GM19395 (cell line): ENCODE results near the gene METTL8.
"Not testable (repeated sequence)": the region's sequence is repeated elsewhere in the genome, so short reads cannot be mapped to it uniquely, and the experiment has no call there.

Experiments
- ATAC-seq: cut with Tn5 transposase; IDR thresholded peaks from one replicate; pipeline ENCODE4 v1.9.1; 2021; ENCODE audit warnings: mild to moderate bottlenecking, moderate library complexity; ENCODE audit not compliant: unreplicated experiment

METTL8 gene

DNA sequence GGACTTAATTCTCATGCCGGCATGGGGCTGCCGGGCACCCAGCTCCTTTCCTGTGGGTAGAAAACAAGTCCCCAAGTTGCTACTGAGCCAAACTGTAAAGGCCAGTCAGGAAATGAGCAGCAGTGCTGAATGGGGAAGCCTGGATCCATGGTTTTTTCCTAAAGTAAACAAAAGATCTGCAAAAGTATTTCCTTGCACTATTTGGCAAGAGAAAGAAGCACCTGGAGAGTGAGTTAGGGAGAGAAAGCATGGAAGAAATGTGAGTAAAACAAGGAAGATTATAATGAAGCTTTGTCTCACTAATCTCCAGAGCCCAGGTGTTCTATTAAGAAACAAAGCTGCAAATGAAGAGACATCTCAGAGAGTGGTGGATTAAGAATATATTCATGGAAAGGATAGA, 117.6 kb downstream of the METTL8 start:
- ATAC-seq, result no peak

DNA sequence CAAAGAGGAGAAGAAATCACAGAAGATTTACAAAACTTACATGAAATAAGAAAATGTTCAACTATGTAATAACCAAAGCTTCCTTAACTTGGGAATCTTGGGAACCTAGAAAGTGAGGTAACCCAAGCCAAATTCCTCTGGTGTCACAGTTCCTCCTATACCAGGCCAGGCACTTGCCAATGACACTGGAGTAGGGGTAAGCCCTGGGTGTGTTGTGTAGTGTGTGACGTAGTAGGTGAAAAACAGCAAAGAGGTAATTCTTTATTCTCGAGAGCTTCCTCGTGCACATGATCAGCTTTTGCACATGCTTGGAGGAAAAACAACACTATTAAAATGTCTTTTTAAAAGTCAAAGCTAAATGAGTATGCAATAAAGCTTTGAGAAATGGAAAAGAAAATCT, 118.0 kb downstream of the METTL8 start:
- ATAC-seq, result no peak

DNA sequence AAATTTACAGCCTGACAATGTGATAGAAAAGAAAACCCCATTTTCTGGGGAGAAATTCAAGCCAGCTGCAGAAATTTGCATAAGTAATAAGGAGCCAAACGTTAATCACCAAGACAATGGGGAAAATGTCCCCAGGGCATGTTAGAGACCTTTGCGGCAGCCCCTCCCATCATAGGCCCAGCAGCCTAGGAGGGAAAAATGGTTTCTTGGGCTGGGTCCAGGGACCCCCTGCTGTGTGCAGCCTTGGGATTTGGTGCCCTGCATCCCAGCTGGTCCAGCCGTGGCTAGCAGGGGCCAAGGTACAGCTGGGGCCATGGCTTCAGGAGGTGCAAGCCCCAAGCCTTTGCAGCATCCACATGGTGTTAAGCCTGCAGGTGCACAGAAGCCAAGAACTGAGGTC, 121.6 kb downstream of the METTL8 start:
- ATAC-seq, result not testable (repeated sequence)

- not testable (repeated sequence) for ATAC-seq
Measured at GRCh38 chr2:171311589-171311988, 122.2 kb downstream of the METTL8 start.

DNA sequence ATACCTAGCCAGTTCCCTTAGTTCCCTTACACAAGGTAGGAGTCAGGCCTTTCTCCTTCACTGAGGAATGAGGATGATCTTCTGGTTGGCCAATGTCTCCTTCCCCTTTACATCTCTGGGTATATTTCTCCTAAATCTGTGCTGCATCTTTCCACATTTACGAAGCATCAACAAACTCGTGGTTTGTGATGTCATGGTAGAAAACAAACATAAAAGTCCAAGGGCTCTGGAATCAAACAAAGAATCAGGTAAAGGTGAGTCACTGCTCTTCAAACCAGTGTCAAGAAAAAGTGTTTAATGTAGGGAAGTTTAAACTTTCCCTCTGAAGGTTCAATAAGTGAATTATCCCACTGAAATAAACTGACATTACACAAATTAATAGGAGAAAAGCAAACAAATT, 122.9 kb downstream of the METTL8 start:
- ATAC-seq, result no peak

- no peak for ATAC-seq
Measured at GRCh38 chr2:171309455-171310286, 124.1 kb downstream of the METTL8 start.

DNA sequence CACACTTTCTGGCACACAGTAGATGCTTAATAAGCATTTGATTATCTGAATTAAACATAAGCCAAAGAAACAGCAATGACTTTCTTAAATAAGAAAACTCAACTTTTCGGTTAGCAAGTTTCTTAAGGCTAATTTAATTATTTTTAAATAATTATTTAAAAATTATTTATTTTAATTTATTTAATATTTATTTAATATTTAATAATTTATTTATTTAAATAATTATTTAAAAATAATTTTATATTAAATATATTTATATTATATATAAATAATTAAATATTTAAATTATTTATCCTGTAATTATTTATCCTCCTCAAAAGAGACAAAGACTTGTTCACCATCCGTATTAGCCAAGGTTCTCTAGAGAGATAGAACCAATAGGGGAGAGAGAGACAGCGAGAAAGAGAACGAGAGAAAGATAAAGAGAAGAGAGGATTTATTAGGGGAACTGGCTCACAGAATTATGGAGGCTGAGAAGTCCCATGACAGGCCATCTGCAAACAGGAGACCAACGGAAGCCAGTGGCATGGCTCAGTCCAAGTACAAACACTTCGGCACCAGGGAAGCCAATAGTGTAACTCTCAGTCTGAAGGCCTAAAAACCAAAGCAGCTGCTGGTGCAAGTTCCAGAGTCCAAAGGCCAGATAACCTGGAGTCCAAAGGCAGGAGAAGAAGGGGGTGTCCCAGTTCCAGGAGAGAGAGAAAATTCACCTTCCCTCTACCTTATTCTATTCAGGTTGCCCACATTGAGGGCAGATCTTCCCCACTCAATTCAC, 125.3 kb downstream of the METTL8 start:
- ATAC-seq, result no peak

DNA sequence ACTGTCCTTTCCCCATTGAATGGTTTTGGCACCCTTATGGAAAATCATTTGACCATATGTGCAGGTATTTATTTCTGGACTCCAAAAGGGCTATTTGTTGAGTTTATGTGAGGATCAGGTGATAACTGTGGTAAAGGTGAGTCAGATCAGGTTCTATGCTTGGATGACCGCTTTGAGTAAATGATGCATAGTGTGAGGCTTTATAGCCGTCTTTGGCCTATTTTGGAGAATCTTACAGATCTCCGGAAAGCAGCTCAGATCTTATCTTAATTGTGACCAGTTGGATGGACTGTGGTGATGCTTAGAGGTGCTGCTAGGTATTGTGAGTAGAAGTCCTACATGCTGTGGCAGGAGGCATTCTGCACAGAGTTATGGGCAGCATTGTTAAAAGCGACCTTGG, 126.2 kb downstream of the METTL8 start:
- no peak for ATAC-seq

DNA sequence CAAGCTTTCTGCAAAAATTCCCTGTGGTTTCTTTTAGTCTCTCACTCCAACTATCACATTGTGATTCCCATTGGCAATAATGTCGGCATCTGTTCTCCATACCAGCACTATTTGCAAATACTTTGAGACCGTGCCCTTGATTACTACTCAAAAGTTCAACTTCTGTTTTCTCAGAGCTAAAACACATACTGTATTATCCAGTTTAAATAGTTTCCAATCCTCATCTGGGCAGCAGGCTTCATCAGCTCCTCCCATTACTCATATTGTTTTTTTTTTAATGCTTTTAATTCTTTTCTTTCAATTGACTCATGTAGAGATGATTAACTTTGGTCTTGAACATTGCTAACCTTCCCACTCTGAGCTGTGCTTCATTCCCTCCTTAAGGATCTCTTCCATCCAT, 135.8 kb downstream of the METTL8 start:
- no peak for ATAC-seq

DNA sequence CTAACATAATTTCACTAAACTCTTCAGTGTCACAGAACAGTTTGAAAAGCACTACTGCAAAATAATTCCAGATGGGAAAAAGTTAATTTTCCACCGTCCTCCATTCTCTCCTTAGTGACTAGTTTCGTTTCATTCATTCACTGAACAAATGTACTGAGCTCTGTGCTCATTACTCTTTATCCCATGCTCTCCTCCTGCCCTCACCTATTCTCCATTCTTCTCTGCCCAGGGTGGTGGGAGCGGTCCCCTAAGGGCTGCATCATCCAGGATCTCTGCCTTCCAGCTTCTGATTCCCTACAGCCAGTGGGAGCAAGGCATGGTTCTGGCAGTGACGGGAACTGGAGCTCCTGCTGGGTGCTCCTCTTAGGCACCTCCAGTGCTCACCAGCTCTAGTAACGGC, 139.2 kb downstream of the METTL8 start:
- ATAC-seq, result no peak

GRCh38 chr2:171293661-171294060, 140.1 kb downstream of the METTL8 start:
- ATAC-seq, result no peak

DNA sequence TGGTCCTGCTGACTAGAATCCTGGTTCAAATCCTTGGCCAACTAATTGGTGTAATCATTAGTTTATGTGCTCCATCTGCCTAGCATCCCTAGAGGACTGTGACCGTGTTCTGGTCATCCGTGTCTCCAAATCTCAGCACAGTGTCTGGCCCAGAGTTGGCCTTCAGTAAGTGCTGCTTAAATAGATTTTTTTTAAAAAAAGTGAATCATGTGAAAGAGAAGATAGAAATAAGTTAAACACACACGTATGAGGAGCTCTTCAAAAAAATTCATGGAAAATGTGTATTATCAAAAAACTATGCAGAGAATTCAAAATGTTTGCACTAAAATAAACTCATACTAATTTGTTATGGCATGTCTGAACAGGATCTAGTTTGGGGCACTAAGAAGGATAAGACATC, 143.8 kb downstream of the METTL8 start:
- ATAC-seq, result no peak

GRCh38 chr2:171289316-171289715, 144.5 kb downstream of the METTL8 start:
- no peak for ATAC-seq

DNA sequence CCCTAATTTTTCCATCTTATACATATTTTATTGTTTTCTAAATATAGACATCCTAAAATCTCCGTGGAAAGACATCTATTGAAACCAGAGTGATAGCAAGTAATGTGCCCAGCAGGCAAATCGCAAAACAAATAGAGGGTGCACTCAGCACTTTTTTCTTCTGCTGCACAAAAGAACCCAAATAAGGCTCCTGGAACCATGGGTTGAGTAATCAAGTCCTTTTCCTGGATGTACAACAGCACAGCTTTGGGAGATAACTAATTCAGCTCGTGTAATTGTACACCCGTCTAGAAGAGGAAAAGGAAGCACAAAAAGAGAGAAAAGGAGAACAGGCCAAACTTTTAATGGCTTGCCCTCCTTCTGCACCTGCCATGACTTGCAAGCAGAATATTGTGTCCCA, 146.2 kb downstream of the METTL8 start:
- ATAC-seq, result no peak

DNA sequence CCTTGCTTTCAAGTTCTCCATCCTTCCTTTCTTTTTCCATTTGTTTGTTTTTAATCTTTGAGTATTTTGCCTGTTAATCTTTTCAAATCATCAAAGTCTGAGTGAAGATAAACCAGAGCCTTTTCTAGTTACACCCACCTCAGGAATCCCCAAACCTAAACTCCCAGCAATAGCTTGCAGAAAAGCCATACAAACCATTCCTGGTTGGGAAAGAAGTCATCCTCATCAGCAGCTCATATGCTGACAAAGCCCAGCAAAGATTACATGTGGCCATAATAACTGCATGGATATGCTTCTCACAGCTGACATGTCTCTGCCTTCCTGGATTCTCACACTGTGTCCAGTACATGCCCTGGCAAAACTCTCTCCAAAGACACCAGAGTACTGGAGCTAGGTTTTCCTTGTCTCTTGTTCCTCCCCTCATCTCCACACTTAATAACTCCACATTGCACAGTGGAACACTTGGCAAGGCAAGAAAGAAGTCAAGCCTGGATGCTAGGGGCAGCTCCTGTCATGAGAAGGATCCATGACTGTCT, 146.7 kb downstream of the METTL8 start:
- no peak for ATAC-seq

- no peak for ATAC-seq
Measured at GRCh38 chr2:171281110-171281509, 152.7 kb downstream of the METTL8 start.

DNA sequence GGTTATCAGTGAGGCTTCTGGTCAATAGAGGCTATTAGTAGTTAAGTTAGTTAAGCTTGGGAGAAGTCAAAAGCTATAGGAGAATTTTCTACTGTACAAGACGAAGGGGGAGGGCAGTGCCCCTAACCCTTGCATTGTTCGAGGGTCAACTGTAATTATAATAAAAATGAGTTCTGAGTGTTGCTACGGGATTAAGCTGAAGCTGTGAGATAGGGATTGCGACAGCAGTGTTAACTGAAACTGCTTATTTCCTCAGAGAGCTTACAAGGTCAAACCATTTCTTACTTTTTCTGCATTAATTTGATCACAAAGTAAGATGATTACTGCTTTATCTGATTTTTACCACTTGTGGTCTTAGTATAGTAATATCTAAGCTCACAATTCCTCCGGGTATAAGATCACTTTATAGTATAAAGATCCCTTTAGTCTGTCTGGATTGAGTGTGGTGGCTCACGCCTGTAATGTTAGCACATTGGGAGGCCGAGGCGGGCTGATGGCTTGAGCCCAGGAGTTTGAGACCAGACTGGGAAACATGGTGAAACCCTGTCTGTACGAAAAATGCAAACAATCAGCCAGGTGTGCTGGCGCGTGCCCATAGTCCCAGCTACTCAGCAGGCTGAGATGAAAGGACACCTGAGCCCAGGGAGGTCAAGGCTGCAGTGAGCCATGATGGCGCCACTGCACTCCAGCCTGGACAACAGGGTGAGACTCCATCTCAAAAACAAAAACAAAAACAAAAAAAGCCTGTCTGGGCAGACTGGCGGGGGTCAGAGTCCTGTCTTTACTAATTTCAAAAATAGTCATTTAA, 153.6 kb downstream of the METTL8 start:
- ATAC-seq, result no peak

DNA sequence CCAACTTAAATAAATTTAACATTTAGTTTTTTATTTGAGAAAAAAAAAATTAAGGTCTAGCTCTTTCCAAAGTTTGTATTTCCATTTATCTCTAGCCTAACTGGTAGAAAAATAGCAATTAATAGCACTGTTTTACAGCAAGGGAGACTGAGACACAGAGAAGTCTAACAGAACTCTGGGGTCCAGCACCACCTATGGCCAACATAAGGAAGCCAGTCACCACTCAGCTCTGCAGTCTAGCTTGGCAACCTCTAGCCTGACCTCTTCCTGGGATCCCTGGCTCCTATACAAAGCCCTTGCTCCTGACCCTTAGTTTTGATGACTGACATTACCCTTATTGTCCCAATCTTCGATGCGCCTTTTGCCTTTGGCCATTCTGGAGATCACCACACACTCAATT, 159.0 kb downstream of the METTL8 start:
- ATAC-seq, result no peak

- ATAC-seq, result no peak
Measured at GRCh38 chr2:171271971-171272436, 161.8 kb downstream of the METTL8 start.

GRCh38 chr2:171271386-171271785, 162.4 kb downstream of the METTL8 start:
- ATAC-seq, result no peak
